Natural killer cell (primary cell): Measurements from ENCODE around the gene RAD51. TPM values are rescaled to one million over a fixed set of nuclear protein-coding genes. Genes with fewer than 3 reads are reported as not detected.

ENCODE experiments used
- ATAC-seq, 3 donors: fragments of 150-1000 bp in 2 of 3; fragments of 200-7000 bp in 1 of 3; cut with Tn5 transposase; 1 replicate in 1 of 3; 2 replicates in 2 of 3; pipeline ENCODE4 v1.10.0; 2021; ENCODE audit warnings: mild to moderate bottlenecking in 2 of 3, moderate library complexity in 2 of 3
- DNase-seq, 2 donors: peaks; one replicate each; pipeline versions ENCODE4 v3.0.0 to v3.0.0-alpha.2; 2013 to 2021; ENCODE audit warnings: mixed read lengths in 1 of 2
- H3K27ac ChIP-seq: one replicate; pipeline ENCODE4 v1.5.1; 2013; ENCODE audit warnings: mild to moderate bottlenecking, low read length
- H3K27me3 ChIP-seq: one replicate; pipeline ENCODE4 v1.6.1; 2013; ENCODE audit warnings: low read length; ENCODE audit not compliant: control insufficient read depth, insufficient read depth
- H3K36me3 ChIP-seq: one replicate; pipeline ENCODE4 v1.6.1; 2013; ENCODE audit warnings: low read length; ENCODE audit not compliant: control insufficient read depth, insufficient read depth
- H3K4me1 ChIP-seq: one replicate; pipeline ENCODE4 v1.6.1; 2013; ENCODE audit warnings: low read length; ENCODE audit not compliant: control insufficient read depth, insufficient read depth
- H3K4me3 ChIP-seq: one replicate; pipeline ENCODE4 v1.5.1; 2013; ENCODE audit warnings: low read length
- H3K9me3 ChIP-seq: one replicate; pipeline ENCODE4 v1.6.1; 2013; ENCODE audit warnings: low read length; ENCODE audit not compliant: control insufficient read depth, insufficient read depth
- H3K27ac Mint-ChIP-seq, 2 donors: one replicate each; pipeline ENCODE4 v1.8.0; 2022; ENCODE audit warnings: mild to moderate bottlenecking in 2 of 2, mixed read lengths in 2 of 2, moderate library complexity in 1 of 2
- H3K27me3 Mint-ChIP-seq, 2 donors: one replicate each; pipeline ENCODE4 v1.8.0; 2022; ENCODE audit warnings: low read depth in 2 of 2, mixed read lengths in 2 of 2
- H3K36me3 Mint-ChIP-seq: one replicate; pipeline ENCODE4 v1.8.0; 2022; ENCODE audit warnings: mixed read lengths
- H3K4me1 Mint-ChIP-seq, 2 donors: one replicate each; pipeline ENCODE4 v1.8.0; 2022; ENCODE audit warnings: mixed read lengths in 2 of 2
- H3K4me3 Mint-ChIP-seq: one replicate; pipeline ENCODE4 v1.8.0; 2022; ENCODE audit warnings: mild to moderate bottlenecking, moderate library complexity, mixed read lengths
- H3K9me3 Mint-ChIP-seq, 2 donors: one replicate each; pipeline ENCODE4 v1.8.0; 2022; ENCODE audit warnings: mixed read lengths in 2 of 2
- WGBS: methylation state at CpG from one replicate; pipeline ENCODE4 v1.1.7; 2013; ENCODE audit warnings: missing lambda C conversion rate; ENCODE audit not compliant: insufficient coverage; 5-methylcytosine and 5-hydroxymethylcytosine counted together
- intact Hi-C: fragments of 100-400 bp; cut with micrococcal nuclease; formaldehyde crosslinking; loops from one replicate; pipeline ENCODE4 v1.14.2; 2022
- total RNA-seq, 4 donors: library from RNA; stranded (reverse); fragments of 120-200 nt in 1 of 4; gene quantifications; one replicate each; pipeline versions ENCODE4 v1.2.3 to v1.2.4, GENCODE V29; 2013 to 2022
- TF ChIP-seq, protein P1 (sequence below): fragments of 200-600 bp; IDR thresholded peaks from one replicate; pipeline ENCODE4 v1.8.0; 2022; ENCODE audit warnings: antibody characterized with exemption

Gene RAD51
- total RNA-seq, 3 donors from 2014 or later (not counting 1 experiment from before 2014, with no cell fraction given): 1.2 to 5.0 (median 4.0) TPM

DNA sequence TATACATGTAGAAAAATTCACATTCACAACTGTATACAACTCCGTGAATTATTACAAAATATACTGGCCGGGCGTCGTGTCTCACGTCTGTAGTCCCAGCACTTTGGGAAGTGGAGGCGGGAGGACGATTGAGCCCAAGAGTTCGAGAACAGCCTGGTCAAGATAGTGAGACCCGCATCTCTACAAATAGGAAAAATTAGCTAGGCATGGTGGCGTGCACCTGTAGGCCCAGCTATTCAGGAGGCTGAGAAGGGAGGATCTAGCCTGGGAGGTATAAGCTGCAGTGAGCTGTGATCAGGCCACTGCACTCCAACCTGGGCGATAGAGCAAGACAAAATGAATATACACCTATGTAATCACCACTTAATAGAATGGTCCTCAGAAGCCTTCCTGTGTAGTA lies 1.3 kb downstream of the RAD51 start:
- Mint-ChIP-seq H3K9me3 (no peaks in the 10 kb centered on the region), H3K36me3 (no peaks in the 10 kb centered on the region), H3K4me3 (peak overlapping the region; percentile 100), H3K4me1 (peaks cover 20 to 22% of the 10 kb centered on the region in 2 donors), H3K27me3 (no peaks in the 10 kb centered on the region), H3K27ac (no peak overlapping the region)
- 94% methylated on average over 10 of the region's 11 CpGs for WGBS
- H3K4me3 ChIP-seq: no peak overlapping the region
- no peaks in the 10 kb centered on the region for H3K9me3 ChIP-seq
- no peaks in the 10 kb centered on the region for H3K27me3 ChIP-seq
- H3K36me3 ChIP-seq: peaks cover 6% of the 10 kb centered on the region
- H3K4me1 ChIP-seq: peaks cover 19% of the 10 kb centered on the region
- ATAC-seq (no peak), DNase-seq (no peak)
- TF ChIP-seq, protein P1, sequence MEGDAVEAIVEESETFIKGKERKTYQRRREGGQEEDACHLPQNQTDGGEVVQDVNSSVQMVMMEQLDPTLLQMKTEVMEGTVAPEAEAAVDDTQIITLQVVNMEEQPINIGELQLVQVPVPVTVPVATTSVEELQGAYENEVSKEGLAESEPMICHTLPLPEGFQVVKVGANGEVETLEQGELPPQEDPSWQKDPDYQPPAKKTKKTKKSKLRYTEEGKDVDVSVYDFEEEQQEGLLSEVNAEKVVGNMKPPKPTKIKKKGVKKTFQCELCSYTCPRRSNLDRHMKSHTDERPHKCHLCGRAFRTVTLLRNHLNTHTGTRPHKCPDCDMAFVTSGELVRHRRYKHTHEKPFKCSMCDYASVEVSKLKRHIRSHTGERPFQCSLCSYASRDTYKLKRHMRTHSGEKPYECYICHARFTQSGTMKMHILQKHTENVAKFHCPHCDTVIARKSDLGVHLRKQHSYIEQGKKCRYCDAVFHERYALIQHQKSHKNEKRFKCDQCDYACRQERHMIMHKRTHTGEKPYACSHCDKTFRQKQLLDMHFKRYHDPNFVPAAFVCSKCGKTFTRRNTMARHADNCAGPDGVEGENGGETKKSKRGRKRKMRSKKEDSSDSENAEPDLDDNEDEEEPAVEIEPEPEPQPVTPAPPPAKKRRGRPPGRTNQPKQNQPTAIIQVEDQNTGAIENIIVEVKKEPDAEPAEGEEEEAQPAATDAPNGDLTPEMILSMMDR: no peak
- H3K27ac ChIP-seq: no peak overlapping the region
- intact Hi-C loops: no loop called here

DNA sequence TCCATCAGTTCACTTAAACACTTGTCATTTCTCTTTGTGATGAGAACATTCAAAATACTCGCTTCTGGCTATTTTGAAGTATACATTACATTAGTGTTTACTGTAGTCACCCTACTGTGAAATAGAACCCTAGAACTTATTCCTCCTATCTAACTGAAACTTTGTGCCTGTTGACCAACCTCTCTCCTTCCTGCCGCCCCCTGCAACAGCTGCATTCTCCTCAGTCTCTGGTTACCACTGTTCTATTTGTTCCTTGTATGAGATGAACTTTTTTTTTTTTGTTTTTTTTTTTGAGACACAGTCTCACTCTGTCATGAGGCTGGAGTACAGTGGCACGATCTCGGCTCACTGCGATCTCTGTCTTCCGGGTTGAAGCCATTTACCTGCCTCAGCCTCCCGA lies 2.9 kb downstream of the RAD51 start:
- no peak for DNase-seq
- peaks cover 19% of the 10 kb centered on the region for H3K4me1 ChIP-seq
- no peak overlapping the region for H3K4me3 ChIP-seq
- Mint-ChIP-seq H3K27ac (no peak overlapping the region), H3K27me3 (no peaks in the 10 kb centered on the region), H3K4me3 (peak overlapping the region; percentile 22), H3K9me3 (no peaks in the 10 kb centered on the region), H3K4me1 (peaks cover 20 to 22% of the 10 kb centered on the region in 2 donors), H3K36me3 (no peaks in the 10 kb centered on the region)
- no peaks in the 10 kb centered on the region for H3K27me3 ChIP-seq
- TF ChIP-seq, protein P1: no peak
- no peak overlapping the region for H3K27ac ChIP-seq
- H3K36me3 ChIP-seq: no peaks in the 10 kb centered on the region
- intact Hi-C loops: no loop called here
- H3K9me3 ChIP-seq: no peaks in the 10 kb centered on the region
- no peak for ATAC-seq
- WGBS: 95% methylated on average over 6 of the region's 7 CpGs

DNA sequence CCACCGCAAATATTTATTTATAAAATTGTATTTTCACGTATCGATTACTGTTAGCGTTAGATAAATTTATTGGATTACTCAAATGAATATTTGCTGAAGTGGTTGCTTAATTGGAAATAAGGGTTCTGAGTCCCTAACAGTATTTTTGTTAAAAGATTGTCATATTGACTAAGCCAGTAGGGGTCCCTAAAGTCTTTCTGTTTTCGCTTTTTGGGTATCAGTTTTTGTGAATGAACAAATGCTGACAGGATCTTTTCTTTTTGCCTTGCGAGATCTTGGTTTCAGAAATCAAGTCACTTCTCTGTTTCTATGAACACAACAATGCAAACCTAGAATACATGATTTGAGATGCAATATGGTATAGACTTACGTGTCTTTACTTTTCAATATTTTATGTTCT lies 7.1 kb downstream of the RAD51 start:
- Histone ChIP-seq H3K36me3 (no peaks in the 10 kb centered on the region), H3K4me1 (no peaks in the 10 kb centered on the region), H3K27me3 (no peaks in the 10 kb centered on the region), H3K4me3 (no peak overlapping the region), H3K27ac (no peak overlapping the region), H3K9me3 (no peaks in the 10 kb centered on the region)
- no peaks in the 10 kb centered on the region for H3K36me3 Mint-ChIP-seq
- peak in 2 of 3 donors; percentile 61 to 68 for ATAC-seq
- H3K27me3 Mint-ChIP-seq: no peaks in the 10 kb centered on the region
- TF ChIP-seq, protein P1: peak; percentile 55
- H3K9me3 Mint-ChIP-seq: no peaks in the 10 kb centered on the region
- intact Hi-C loops: loop anchor here (1.0 to 5.0 kb wide), 3 partner anchors 40 to 192 kb away; partner anchors contain the start of gene VPS18
- no peaks in the 10 kb centered on the region for H3K4me1 Mint-ChIP-seq
- no peak overlapping the region for H3K4me3 Mint-ChIP-seq
- peak in 1 of 2 donors; percentile 54 for DNase-seq
- H3K27ac Mint-ChIP-seq: no peak overlapping the region
- 94% methylated on average over 7 of the region's 7 CpGs for WGBS

DNA sequence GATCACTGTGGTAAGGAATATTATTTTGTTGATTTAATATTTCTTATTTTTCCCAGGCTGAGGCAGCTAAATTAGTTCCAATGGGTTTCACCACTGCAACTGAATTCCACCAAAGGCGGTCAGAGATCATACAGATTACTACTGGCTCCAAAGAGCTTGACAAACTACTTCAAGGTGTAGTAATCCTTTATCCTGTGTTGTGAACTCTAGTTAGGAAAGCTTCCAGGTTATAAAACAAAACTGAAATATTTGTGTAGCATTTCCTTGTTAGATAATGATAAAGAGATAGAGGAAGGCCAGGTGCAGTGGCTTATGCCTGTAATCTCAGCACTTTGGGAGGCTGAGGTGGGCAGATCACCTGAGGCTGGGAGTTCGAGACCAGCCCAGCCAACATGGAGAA lies 11.1 kb downstream of the RAD51 start:
- no peaks in the 10 kb centered on the region for H3K27me3 Mint-ChIP-seq
- DNase-seq (no peak), ATAC-seq (no peak)
- H3K4me3 Mint-ChIP-seq: no peak overlapping the region
- Histone ChIP-seq H3K4me1 (no peaks in the 10 kb centered on the region), H3K27me3 (no peaks in the 10 kb centered on the region), H3K36me3 (no peaks in the 10 kb centered on the region), H3K27ac (no peak overlapping the region), H3K9me3 (no peaks in the 10 kb centered on the region), H3K4me3 (no peak overlapping the region)
- H3K27ac Mint-ChIP-seq: no peak overlapping the region
- H3K9me3 Mint-ChIP-seq: no peaks in the 10 kb centered on the region
- no peaks in the 10 kb centered on the region for H3K36me3 Mint-ChIP-seq
- TF ChIP-seq, protein P1: no peak
- H3K4me1 Mint-ChIP-seq: peaks cover 0 to 5% of the 10 kb centered on the region in 2 donors
- WGBS: 96% methylated on average over 2 of the region's 2 CpGs
- intact Hi-C loops: no loop called here
